Skeletal muscle satellite cell (primary cell): ENCODE data around the gene MSI1. TPM values are rescaled to one million over a fixed set of nuclear protein-coding genes. Genes with fewer than 3 reads are reported as not detected.

ENCODE experiments used
- H3K27me3 ChIP-seq: 2 replicates; pipeline ENCODE4 v1.7.0; 2013; ENCODE audit warnings: low read length; ENCODE audit not compliant: control insufficient read depth, insufficient read depth
- H3K36me3 ChIP-seq: 2 replicates; pipeline ENCODE4 v1.7.0; 2013; ENCODE audit warnings: mild to moderate bottlenecking, control low read depth, low read length; ENCODE audit not compliant: insufficient read depth
- H3K4me1 ChIP-seq: 2 replicates; pipeline ENCODE4 v1.7.0; 2013; ENCODE audit warnings: low read length; ENCODE audit not compliant: control insufficient read depth, insufficient read depth
- H3K4me2 ChIP-seq: 2 replicates; pipeline ENCODE4 v1.7.0; 2013; ENCODE audit warnings: mild to moderate bottlenecking, low read length
- H3K4me3 ChIP-seq: 2 replicates; pipeline ENCODE4 v1.7.0; 2013; ENCODE audit warnings: low read length
- H3K9ac ChIP-seq: 2 replicates; pipeline ENCODE4 v1.7.0; 2013; ENCODE audit warnings: mild to moderate bottlenecking, low read depth, low read length, moderate library complexity
- H3K9me3 ChIP-seq: replicated peaks from 2 replicates; pipeline ENCODE4 v1.7.0; 2013; ENCODE audit warnings: mild to moderate bottlenecking, control low read depth, low read length
- total RNA-seq: library from RNA; depleted of rRNA; stranded (reverse); fragments of >200 nt; gene quantifications from 2 replicates; pipeline ENCODE4 v1.2.3, GENCODE V29; 2012; rRNA removed

MSI1 gene
- total RNA-seq = under 0.01 TPM in 1 of 2 replicates, not detected in the other

GRCh38 chr12:120368789-120369602 is at the start of gene MSI1:
TSS of gene MSI1 (minus strand) at chr12:120369164. CDS start at chr12:120369091, 73 bp downstream.
- Histone ChIP-seq H3K9me3 (no peaks in the 10 kb centered on the region), H3K4me3 (peak within 1 kb of the TSS; percentile 30), H3K36me3 (no peaks in the 10 kb centered on the region), H3K9ac (no peak within 1 kb of the TSS), H3K27me3 (peaks cover 72% of the 10 kb centered on the region), H3K4me2 (peak within 1 kb of the TSS; percentile 59), H3K4me1 (no peaks in the 10 kb centered on the region)

GRCh38 chr12:120417917-120418580 is 49.1 kb upstream of the MSI1 start:
- Histone ChIP-seq H3K9ac (no peak overlapping the region), H3K27me3 (peaks cover 26% of the 10 kb centered on the region), H3K36me3 (no peaks in the 10 kb centered on the region), H3K4me2 (no peak overlapping the region), H3K4me1 (no peaks in the 10 kb centered on the region), H3K9me3 (no peaks in the 10 kb centered on the region), H3K4me3 (no peak overlapping the region)

DNA sequence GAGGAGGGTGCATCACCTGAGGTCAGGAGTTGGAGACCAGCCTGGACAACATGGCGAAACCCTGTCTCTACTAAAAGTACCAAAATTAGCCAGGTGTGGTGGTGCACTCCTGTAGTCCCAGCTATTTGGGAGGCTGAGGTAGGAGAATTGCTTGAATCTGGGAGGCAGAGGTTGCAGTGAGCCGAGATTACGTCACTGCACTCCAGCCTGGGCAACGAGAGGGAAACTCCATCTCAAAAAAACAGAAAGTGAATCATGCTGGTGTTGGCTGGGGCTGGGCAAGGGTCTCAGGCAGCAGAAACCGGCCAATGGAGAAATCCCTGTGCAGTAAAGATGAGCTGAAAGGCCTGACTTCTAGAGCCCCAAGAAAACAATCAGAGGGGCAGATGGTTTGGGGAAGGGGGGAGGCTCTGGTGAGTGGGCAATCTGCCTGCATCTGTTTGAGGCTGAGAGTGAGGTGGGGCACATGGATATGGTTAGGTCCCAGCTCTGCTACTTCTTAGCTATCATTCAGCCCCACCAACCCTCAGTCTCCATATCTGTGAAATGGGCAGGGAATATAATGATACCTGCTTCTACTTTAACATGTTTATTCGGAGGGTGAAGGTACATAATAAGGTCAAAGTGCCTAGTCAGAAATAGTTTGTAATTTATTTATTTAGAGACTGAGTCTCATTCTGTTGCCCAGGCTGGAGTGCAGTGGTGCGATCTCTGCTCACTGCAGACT is 47.7 kb upstream of the MSI1 start:
- Histone ChIP-seq H3K9ac (no peak overlapping the region), H3K27me3 (peaks cover 23% of the 10 kb centered on the region), H3K9me3 (no peaks in the 10 kb centered on the region), H3K4me1 (no peaks in the 10 kb centered on the region), H3K4me2 (no peak overlapping the region), H3K4me3 (no peak overlapping the region), H3K36me3 (no peaks in the 10 kb centered on the region)

DNA sequence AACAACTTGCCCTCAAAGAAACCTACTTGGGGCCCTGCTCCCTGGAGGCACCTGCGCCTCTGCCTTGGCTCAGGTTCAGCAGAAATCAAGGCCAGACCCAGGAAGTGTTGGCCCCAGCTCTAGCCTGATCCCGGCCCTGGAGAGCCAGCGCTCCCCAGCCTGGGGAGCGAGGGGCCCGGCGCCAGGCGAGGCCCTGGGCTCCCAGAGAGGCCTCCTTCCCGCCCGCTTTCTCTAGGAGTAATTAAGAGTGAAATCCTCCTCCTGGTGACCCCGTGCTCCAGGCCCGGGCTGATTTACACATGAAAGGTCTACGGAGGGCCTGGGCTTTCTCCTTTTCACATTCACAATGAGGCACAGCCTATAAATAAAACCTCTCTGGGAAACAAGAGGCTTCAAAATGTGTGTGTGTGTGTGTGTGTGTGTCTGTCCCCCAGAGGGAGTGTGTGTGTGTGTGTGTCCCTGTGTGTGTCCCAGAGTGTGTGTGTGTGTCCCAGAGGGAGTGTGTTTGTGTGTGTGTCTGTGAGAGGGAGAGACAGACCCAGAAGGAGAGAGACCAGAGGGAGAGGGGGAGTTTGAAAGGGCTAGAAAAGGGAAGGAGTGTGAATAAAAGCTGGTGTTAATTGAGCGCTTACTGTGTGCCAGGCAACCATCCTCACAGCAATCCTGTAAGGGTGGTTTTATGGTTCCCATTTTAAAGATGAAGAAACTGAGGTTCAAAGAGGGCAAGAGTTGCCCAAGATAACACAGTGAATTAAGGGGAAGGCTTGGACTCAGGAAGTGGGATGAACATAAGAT is 45.1 kb upstream of the MSI1 start:
- Histone ChIP-seq H3K4me3 (no peak overlapping the region), H3K36me3 (no peaks in the 10 kb centered on the region), H3K9ac (no peak overlapping the region), H3K27me3 (peaks cover 18% of the 10 kb centered on the region), H3K4me1 (no peaks in the 10 kb centered on the region), H3K9me3 (no peaks in the 10 kb centered on the region), H3K4me2 (no peak overlapping the region)

DNA sequence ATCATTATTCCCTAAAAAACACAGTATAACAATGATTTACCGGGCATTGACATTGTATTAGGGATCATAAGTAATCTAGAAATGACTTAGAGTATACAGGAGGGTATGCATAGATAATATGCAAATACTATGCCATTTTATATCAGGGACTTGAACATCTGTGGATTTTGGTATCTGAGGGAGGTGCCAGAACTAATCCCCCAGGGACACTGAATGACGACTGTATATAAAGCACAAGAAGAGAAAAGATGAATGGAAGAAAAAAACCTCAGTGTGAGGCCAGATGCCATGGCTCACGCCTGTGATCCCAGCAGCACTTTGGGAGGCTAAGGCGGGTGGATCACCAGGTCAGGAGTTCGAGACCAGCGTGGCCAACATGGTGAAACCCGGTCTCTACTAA is 43.5 kb upstream of the MSI1 start:
- H3K4me1 ChIP-seq = no peaks in the 10 kb centered on the region
- no peak overlapping the region for H3K9ac ChIP-seq
- H3K4me3 ChIP-seq = no peak overlapping the region
- no peaks in the 10 kb centered on the region for H3K9me3 ChIP-seq
- H3K36me3 ChIP-seq = no peaks in the 10 kb centered on the region
- H3K27me3 ChIP-seq = peaks cover 11% of the 10 kb centered on the region
- H3K4me2 ChIP-seq = no peak overlapping the region

GRCh38 chr12:120408771-120409170 is 39.8 kb upstream of the MSI1 start:
- no peak overlapping the region for H3K9ac ChIP-seq
- H3K36me3 ChIP-seq = no peaks in the 10 kb centered on the region
- H3K4me2 ChIP-seq = no peak overlapping the region
- no peaks in the 10 kb centered on the region for H3K9me3 ChIP-seq
- no peaks in the 10 kb centered on the region for H3K4me1 ChIP-seq
- peaks cover 15% of the 10 kb centered on the region for H3K27me3 ChIP-seq
- H3K4me3 ChIP-seq = no peak overlapping the region

DNA sequence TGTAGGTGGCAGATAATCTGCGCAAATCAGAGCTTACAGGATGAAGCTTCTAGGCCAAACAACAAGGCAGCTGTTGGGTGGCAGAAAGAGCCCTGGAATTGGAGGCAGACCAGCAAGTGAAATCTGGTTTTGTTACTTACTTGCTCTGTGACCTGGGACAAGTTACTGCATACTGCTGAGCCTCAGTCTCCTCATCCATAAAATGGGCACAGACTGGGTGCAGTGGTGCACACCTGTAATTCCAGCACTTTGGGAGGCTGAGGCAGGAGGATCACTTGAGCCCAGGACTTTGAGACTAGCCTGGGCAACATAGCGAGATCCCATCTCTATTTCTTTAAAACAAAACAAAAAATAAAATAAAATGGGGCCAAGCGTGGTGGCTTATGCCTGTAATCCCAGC is 37.6 kb upstream of the MSI1 start:
- Histone ChIP-seq H3K4me2 (no peak overlapping the region), H3K9me3 (no peaks in the 10 kb centered on the region)

DNA sequence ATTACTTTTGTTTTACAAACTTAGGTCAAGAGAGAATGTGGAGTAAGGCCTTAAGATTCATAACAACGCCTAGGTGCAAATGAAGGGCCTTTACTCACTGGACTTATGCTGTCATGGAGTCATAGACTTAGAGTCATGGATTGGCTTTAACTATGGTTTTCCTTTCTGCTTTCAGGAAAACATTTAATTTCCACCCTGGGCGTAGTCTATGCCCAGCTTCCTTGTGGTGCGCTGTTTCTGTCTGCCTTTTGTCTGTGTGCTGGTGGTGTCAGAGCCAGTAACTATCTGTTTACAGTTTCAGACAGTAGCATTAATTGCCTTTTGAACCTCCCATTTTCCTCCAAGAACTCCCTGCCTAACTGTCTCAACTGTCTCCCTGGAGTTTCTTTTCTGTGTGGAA is 37.1 kb upstream of the MSI1 start:
- Histone ChIP-seq H3K9me3 (no peaks in the 10 kb centered on the region), H3K27me3 (peaks cover 26% of the 10 kb centered on the region), H3K4me1 (no peaks in the 10 kb centered on the region), H3K4me2 (no peak overlapping the region), H3K36me3 (no peaks in the 10 kb centered on the region), H3K9ac (no peak overlapping the region), H3K4me3 (no peak overlapping the region)

More for the DNA sequence above, 37.6 kb upstream of the MSI1 start:
- Histone ChIP-seq H3K27me3 (peaks cover 26% of the 10 kb centered on the region), H3K9ac (no peak overlapping the region), H3K4me3 (no peak overlapping the region), H3K36me3 (no peaks in the 10 kb centered on the region), H3K4me1 (no peaks in the 10 kb centered on the region)

DNA sequence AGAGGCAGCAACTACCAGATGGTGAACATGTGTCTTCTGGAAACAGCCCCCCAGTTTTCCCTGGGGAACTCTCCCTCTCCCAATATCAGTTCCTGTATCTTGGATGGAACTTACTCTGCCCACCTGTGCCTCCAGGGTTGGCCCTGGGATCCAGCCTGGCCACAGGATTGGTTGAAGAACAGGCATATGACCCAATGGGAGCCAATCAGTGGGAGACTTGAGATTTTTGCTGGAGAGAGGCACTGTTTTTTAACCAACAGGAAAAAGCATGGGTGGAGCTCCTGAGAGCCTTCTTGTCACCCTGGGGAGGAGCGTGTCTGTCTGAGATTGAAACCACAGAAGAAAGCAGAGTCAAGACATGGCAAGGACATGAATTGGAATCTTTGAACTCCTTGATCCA is 35.3 kb upstream of the MSI1 start:
- no peaks in the 10 kb centered on the region for H3K36me3 ChIP-seq
- H3K4me1 ChIP-seq = no peaks in the 10 kb centered on the region
- H3K27me3 ChIP-seq = peaks cover 34% of the 10 kb centered on the region
- H3K4me3 ChIP-seq = no peak overlapping the region
- H3K4me2 ChIP-seq = no peak overlapping the region
- H3K9ac ChIP-seq = no peak overlapping the region
- no peaks in the 10 kb centered on the region for H3K9me3 ChIP-seq

GRCh38 chr12:120403869-120404268 is 34.9 kb upstream of the MSI1 start:
- H3K27me3 ChIP-seq = peaks cover 36% of the 10 kb centered on the region
- H3K4me3 ChIP-seq = no peak overlapping the region
- no peaks in the 10 kb centered on the region for H3K4me1 ChIP-seq
- no peak overlapping the region for H3K9ac ChIP-seq
- H3K36me3 ChIP-seq = no peaks in the 10 kb centered on the region
- no peaks in the 10 kb centered on the region for H3K9me3 ChIP-seq
- no peak overlapping the region for H3K4me2 ChIP-seq

DNA sequence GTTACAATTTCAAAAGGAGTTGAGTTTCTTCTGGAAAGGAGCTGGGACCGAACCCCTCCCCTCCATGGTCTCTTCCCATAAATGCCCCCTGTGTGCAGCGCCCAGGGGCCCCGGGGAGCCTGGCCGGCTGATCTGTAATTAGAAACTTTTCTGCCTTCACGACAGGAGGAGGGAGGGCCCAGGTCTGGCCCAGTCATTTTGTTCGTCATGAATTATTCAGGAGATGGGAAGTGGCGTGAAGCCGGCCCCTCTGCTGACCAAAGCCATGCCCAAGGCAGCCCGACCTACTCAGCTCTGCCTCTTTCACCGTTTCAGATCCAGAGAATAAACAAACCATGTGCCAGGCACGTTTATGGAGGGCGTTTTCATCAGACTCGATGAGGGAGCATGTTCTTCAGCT is 33.3 kb upstream of the MSI1 start:
- H3K9me3 ChIP-seq = no peaks in the 10 kb centered on the region
- H3K4me2 ChIP-seq = no peak overlapping the region
- H3K27me3 ChIP-seq = peaks cover 47% of the 10 kb centered on the region
- H3K9ac ChIP-seq = no peak overlapping the region
- no peaks in the 10 kb centered on the region for H3K36me3 ChIP-seq
- no peak overlapping the region for H3K4me3 ChIP-seq
- no peaks in the 10 kb centered on the region for H3K4me1 ChIP-seq
